Cortex of kidney (tissue), 1 donor: ENCODE data around the gene ITGA2B.
"Not testable (repeated sequence)": the region's sequence is repeated elsewhere in the genome, so short reads cannot be mapped to it uniquely, and the experiment has no call there.

ENCODE experiments used
- DNase-seq: peaks from one replicate; lab custom pipeline; 2025; lab: John Stamatoyannopoulos, UW

ITGA2B gene

GRCh38 chr17:44351961-44352827 is 37.3 kb downstream of the ITGA2B start:
- no peak for DNase-seq

- DNase-seq = no peak
Measured at GRCh38 chr17:44351464-44351863, 38.0 kb downstream of the ITGA2B start.

GRCh38 chr17:44350733-44351226 is 38.7 kb downstream of the ITGA2B start:
- DNase-seq = no peak

- no peak for DNase-seq
Measured at GRCh38 chr17:44349553-44350070, 39.8 kb downstream of the ITGA2B start.

- no peak for DNase-seq
Measured at GRCh38 chr17:44348988-44349364, 40.5 kb downstream of the ITGA2B start.

- DNase-seq = no peak
Measured at GRCh38 chr17:44348234-44348987, 41.0 kb downstream of the ITGA2B start.

GRCh38 chr17:44347206-44348055 is 42.0 kb downstream of the ITGA2B start:
- not testable (repeated sequence) for DNase-seq

- no peak for DNase-seq
Measured at GRCh38 chr17:44346064-44346844, 43.2 kb downstream of the ITGA2B start.

- no peak for DNase-seq
Measured at GRCh38 chr17:44345454-44346026, 43.9 kb downstream of the ITGA2B start.

GRCh38 chr17:44344939-44345453 is 44.5 kb downstream of the ITGA2B start, which contains the start of gene GRN:
Gene GRN, plus strand, starts transcription at chr17:44345302. Its CDS starts 3,863 bp downstream, at chr17:44349165.
- DNase-seq = no peak

GRCh38 chr17:44343510-44344209 is 45.8 kb downstream of the ITGA2B start:
- no peak for DNase-seq

- DNase-seq = not testable (repeated sequence)
Measured at GRCh38 chr17:44340553-44340952, 48.9 kb downstream of the ITGA2B start.

GRCh38 chr17:44338702-44339101 is 50.7 kb downstream of the ITGA2B start:
- DNase-seq = no peak

GRCh38 chr17:44335968-44336367 is 53.5 kb downstream of the ITGA2B start:
- DNase-seq = no peak

GRCh38 chr17:44335564-44335963 is 53.9 kb downstream of the ITGA2B start:
- DNase-seq = no peak

- no peak for DNase-seq
Measured at GRCh38 chr17:44334727-44335126, 54.7 kb downstream of the ITGA2B start.

GRCh38 chr17:44334315-44334714 is 55.1 kb downstream of the ITGA2B start:
- DNase-seq = no peak

GRCh38 chr17:44333371-44333770 is 56.1 kb downstream of the ITGA2B start:
- DNase-seq = no peak

GRCh38 chr17:44331249-44331760 is 58.1 kb downstream of the ITGA2B start:
- DNase-seq = no peak
